H1 (cell line): ENCODE measurements around the gene PRPF40B. TPM values are rescaled to one million over a fixed set of nuclear protein-coding genes. Genes with fewer than 3 reads are reported as not detected.

Source experiments
- ASH2L ChIP-seq: fragments of 200-600, 300-600 bp; sonication (generic); IDR thresholded peaks from one replicate; pipeline ENCODE4 v1.7.1; 2017; ENCODE audit warnings: low read length
- CEBPB ChIP-seq: IDR thresholded peaks from 2 replicates; pipeline ENCODE4 v1.6.1; 2012; ENCODE audit warnings: low read depth, low read length
- SP1 ChIP-seq: IDR thresholded peaks from 2 replicates; pipeline ENCODE4 v1.6.1; 2011; ENCODE audit warnings: low read depth, low read length
- polyA plus RNA-seq, 7 experiments: library from polyadenylated mRNA; depleted of rRNA in 3 of 7; stranded (reverse) in 5 of 7; unstranded in 2 of 7; fragments of >200 nt in 5 of 7; fragments of 200-250 nt in 2 of 7; gene quantifications; 1 replicate in 5 of 7; 2 replicates in 1 of 7; 4 replicates in 1 of 7; pipeline versions ENCODE4 v1.2.1 to v1.2.3, GENCODE V29; 2011 to 2013; ENCODE audit warnings: missing spikeins in 2 of 7, mixed read lengths in 2 of 7
- total RNA-seq: library from RNA; stranded (reverse); fragmentation: NEBNext Ultra II Directional; extraction: Animal tissue kit (Norgen Biotek cat#: 25700); gene quantifications from 2 replicates; pipeline ENCODE4 v1.2.1, GENCODE V29; 2021
- TF ChIP-seq, protein P1 (sequence below): fragments of 300-600 bp; sonication (generic); IDR thresholded peaks from 2 replicates; pipeline ENCODE4 v1.7.1; 2012; ENCODE audit warnings: low read length, moderate library complexity, mild to moderate bottlenecking, inconsistent platforms; ENCODE audit not compliant: insufficient replicate concordance

Gene PRPF40B
- total and polyA plus RNA-seq, 2 of the 8 experiments (the other 6 are each of a cell fraction or from before 2014, with no cell fraction given) = 14.4 to 24.4 TPM

DNA sequence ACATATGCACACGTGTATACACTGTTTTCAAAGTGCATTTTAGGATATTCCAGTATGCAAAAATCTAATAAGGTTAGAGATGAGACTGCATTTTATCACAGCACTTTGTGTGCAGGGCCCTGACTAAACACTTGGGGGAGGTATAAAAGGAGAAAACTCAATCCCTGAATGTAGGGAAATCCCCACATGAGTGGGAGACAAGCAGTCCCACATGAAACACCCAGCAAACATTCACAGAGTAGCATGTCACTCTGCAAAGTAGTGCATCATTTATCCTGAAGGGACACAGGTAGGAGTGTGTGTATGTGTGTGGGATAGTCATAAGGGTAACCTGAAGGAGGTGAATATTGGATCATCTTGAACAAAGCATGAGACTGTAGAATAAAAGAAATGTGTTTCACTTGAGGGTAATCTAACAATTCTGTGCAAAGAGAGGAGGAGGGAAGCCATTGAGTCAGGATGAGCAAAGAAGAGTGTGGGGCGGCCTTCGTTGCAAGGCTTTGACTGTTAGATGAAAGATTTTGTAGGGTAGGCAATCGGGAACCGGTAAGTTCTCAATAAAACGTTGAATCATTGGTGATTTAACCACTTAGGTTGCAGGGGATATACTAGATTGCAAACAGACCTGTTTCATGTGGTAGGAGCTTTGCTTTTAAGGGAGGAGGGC is 2.9 kb downstream of the PRPF40B start (continued):
- TF ChIP-seq, protein P1, sequence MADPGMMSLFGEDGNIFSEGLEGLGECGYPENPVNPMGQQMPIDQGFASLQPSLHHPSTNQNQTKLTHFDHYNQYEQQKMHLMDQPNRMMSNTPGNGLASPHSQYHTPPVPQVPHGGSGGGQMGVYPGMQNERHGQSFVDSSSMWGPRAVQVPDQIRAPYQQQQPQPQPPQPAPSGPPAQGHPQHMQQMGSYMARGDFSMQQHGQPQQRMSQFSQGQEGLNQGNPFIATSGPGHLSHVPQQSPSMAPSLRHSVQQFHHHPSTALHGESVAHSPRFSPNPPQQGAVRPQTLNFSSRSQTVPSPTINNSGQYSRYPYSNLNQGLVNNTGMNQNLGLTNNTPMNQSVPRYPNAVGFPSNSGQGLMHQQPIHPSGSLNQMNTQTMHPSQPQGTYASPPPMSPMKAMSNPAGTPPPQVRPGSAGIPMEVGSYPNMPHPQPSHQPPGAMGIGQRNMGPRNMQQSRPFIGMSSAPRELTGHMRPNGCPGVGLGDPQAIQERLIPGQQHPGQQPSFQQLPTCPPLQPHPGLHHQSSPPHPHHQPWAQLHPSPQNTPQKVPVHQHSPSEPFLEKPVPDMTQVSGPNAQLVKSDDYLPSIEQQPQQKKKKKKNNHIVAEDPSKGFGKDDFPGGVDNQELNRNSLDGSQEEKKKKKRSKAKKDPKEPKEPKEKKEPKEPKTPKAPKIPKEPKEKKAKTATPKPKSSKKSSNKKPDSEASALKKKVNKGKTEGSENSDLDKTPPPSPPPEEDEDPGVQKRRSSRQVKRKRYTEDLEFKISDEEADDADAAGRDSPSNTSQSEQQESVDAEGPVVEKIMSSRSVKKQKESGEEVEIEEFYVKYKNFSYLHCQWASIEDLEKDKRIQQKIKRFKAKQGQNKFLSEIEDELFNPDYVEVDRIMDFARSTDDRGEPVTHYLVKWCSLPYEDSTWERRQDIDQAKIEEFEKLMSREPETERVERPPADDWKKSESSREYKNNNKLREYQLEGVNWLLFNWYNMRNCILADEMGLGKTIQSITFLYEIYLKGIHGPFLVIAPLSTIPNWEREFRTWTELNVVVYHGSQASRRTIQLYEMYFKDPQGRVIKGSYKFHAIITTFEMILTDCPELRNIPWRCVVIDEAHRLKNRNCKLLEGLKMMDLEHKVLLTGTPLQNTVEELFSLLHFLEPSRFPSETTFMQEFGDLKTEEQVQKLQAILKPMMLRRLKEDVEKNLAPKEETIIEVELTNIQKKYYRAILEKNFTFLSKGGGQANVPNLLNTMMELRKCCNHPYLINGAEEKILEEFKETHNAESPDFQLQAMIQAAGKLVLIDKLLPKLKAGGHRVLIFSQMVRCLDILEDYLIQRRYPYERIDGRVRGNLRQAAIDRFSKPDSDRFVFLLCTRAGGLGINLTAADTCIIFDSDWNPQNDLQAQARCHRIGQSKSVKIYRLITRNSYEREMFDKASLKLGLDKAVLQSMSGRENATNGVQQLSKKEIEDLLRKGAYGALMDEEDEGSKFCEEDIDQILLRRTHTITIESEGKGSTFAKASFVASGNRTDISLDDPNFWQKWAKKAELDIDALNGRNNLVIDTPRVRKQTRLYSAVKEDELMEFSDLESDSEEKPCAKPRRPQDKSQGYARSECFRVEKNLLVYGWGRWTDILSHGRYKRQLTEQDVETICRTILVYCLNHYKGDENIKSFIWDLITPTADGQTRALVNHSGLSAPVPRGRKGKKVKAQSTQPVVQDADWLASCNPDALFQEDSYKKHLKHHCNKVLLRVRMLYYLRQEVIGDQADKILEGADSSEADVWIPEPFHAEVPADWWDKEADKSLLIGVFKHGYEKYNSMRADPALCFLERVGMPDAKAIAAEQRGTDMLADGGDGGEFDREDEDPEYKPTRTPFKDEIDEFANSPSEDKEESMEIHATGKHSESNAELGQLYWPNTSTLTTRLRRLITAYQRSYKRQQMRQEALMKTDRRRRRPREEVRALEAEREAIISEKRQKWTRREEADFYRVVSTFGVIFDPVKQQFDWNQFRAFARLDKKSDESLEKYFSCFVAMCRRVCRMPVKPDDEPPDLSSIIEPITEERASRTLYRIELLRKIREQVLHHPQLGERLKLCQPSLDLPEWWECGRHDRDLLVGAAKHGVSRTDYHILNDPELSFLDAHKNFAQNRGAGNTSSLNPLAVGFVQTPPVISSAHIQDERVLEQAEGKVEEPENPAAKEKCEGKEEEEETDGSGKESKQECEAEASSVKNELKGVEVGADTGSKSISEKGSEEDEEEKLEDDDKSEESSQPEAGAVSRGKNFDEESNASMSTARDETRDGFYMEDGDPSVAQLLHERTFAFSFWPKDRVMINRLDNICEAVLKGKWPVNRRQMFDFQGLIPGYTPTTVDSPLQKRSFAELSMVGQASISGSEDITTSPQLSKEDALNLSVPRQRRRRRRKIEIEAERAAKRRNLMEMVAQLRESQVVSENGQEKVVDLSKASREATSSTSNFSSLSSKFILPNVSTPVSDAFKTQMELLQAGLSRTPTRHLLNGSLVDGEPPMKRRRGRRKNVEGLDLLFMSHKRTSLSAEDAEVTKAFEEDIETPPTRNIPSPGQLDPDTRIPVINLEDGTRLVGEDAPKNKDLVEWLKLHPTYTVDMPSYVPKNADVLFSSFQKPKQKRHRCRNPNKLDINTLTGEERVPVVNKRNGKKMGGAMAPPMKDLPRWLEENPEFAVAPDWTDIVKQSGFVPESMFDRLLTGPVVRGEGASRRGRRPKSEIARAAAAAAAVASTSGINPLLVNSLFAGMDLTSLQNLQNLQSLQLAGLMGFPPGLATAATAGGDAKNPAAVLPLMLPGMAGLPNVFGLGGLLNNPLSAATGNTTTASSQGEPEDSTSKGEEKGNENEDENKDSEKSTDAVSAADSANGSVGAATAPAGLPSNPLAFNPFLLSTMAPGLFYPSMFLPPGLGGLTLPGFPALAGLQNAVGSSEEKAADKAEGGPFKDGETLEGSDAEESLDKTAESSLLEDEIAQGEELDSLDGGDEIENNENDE = no peak
- TF ChIP-seq CEBPB (no peak), SP1 (no peak), ASH2L (no peak)
- TF ChIP-seq, all 59 proteins: peak for 0
